Left ventricle myocardium inferior (tissue), 1 donor: ENCODE results near the gene RIPOR3. TPM values are rescaled to one million over a fixed set of nuclear protein-coding genes. Genes with fewer than 3 reads are reported as not detected.
"Not testable (repeated sequence)": the region's sequence is repeated elsewhere in the genome, so short reads cannot be mapped to it uniquely, and the experiment has no call there.

Experiments
- DNase-seq: peaks from one replicate; pipeline ENCODE4 v3.0.0-alpha.2; 2020
- H3K27ac ChIP-seq: fragments of 200-600 bp; replicated peaks from 2 replicates; pipeline ENCODE4 v1.8.0; 2021
- H3K27me3 ChIP-seq: fragments of 200-600 bp; 2 replicates; pipeline ENCODE4 v1.8.0; 2021; ENCODE audit warnings: low read depth
- H3K36me3 ChIP-seq: fragments of 200-600 bp; 2 replicates; pipeline ENCODE4 v1.8.0; 2021
- H3K4me1 ChIP-seq: fragments of 200-600 bp; 2 replicates; pipeline ENCODE4 v1.8.0; 2021
- H3K4me3 ChIP-seq: fragments of 200-600 bp; 2 replicates; pipeline ENCODE4 v1.8.0; 2021; ENCODE audit warnings: mild to moderate bottlenecking, moderate library complexity
- H3K9me3 ChIP-seq: fragments of 200-600 bp; replicated peaks from 2 replicates; pipeline ENCODE4 v1.8.0; 2021
- CTCF ChIP-seq: fragments of 200-600 bp; IDR thresholded peaks from 2 replicates; pipeline ENCODE4 v1.8.0; 2021; ENCODE audit warnings: antibody characterized with exemption, mild to moderate bottlenecking, borderline replicate concordance
- intact Hi-C: fragments of 100-400 bp; cut with micrococcal nuclease; formaldehyde crosslinking; loops from one replicate; pipeline ENCODE4 v1.11.0; 2022
- total RNA-seq: library from RNA; stranded (reverse); fragmentation: NEBNext Ultra II Directional; extraction: Animal tissue kit (Norgen Biotek cat#: 25700); gene quantifications from one replicate; pipeline ENCODE4 v1.2.1, GENCODE V29; 2021
- donor health status: DM: no; HTN: yes; CAD: no; lungs with severe emphysema.

Gene RIPOR3
- total RNA-seq, 1 donor from 2014 or later: 6.5 TPM

- H3K4me3 ChIP-seq: no peak overlapping the region
- TF ChIP-seq CTCF: no peak
- H3K4me1 ChIP-seq: peaks cover 40% of the 10 kb centered on the region
- H3K9me3 ChIP-seq: no peaks in the 10 kb centered on the region
- H3K27me3 ChIP-seq: peaks cover 4% of the 10 kb centered on the region
- no peak for DNase-seq
- intact Hi-C loops: no loop called here
- H3K36me3 ChIP-seq: no peaks in the 10 kb centered on the region
- H3K27ac ChIP-seq: peak overlapping the region; percentile 33
Measured at GRCh38 chr20:50717974-50718761, 26.8 kb upstream of the RIPOR3 start.

GRCh38 chr20:50717312-50717711 lies 26.0 kb upstream of the RIPOR3 start:
- Histone ChIP-seq H3K4me3 (no peak overlapping the region), H3K27me3 (peaks cover 4% of the 10 kb centered on the region), H3K9me3 (no peaks in the 10 kb centered on the region), H3K4me1 (peaks cover 34% of the 10 kb centered on the region), H3K27ac (no peak overlapping the region), H3K36me3 (no peaks in the 10 kb centered on the region)
- no peak for TF ChIP-seq CTCF
- no peak for DNase-seq
- intact Hi-C loops: no loop called here

GRCh38 chr20:50716518-50716917 lies 25.2 kb upstream of the RIPOR3 start:
- H3K27me3 ChIP-seq: peaks cover 4% of the 10 kb centered on the region
- no peaks in the 10 kb centered on the region for H3K36me3 ChIP-seq
- intact Hi-C loops: no loop called here
- no peak for TF ChIP-seq CTCF
- no peaks in the 10 kb centered on the region for H3K9me3 ChIP-seq
- H3K4me3 ChIP-seq: no peak overlapping the region
- no peak for DNase-seq
- no peak overlapping the region for H3K27ac ChIP-seq
- H3K4me1 ChIP-seq: peaks cover 27% of the 10 kb centered on the region

GRCh38 chr20:50715694-50716093 lies 24.4 kb upstream of the RIPOR3 start:
- no peak overlapping the region for H3K27ac ChIP-seq

GRCh38 chr20:50714426-50714825 lies 23.1 kb upstream of the RIPOR3 start:
- intact Hi-C loops, H3K9me3 ChIP-seq, H3K4me3 ChIP-seq, H3K27me3 ChIP-seq, H3K36me3 ChIP-seq, DNase-seq, H3K27ac ChIP-seq: not testable (repeated sequence)
- H3K4me1 ChIP-seq: peaks cover 17% of the 10 kb centered on the region

More at GRCh38 chr20:50715694-50716093, 24.4 kb upstream of the RIPOR3 start:
- TF ChIP-seq CTCF: no peak
- DNase-seq: no peak
- intact Hi-C loops: no loop called here
- Histone ChIP-seq H3K4me3 (no peak overlapping the region), H3K36me3 (no peaks in the 10 kb centered on the region), H3K27me3 (peaks cover 4% of the 10 kb centered on the region), H3K4me1 (peaks cover 22% of the 10 kb centered on the region), H3K9me3 (no peaks in the 10 kb centered on the region)

GRCh38 chr20:50713657-50714101 lies 22.3 kb upstream of the RIPOR3 start:
- Histone ChIP-seq H3K36me3 (no peaks in the 10 kb centered on the region), H3K4me1 (peaks cover 17% of the 10 kb centered on the region), H3K9me3 (no peaks in the 10 kb centered on the region), H3K27me3 (peaks cover 4% of the 10 kb centered on the region), H3K4me3 (no peak overlapping the region), H3K27ac (no peak overlapping the region)
- peak; percentile 61 for TF ChIP-seq CTCF
- intact Hi-C loops: no loop called here
- no peak for DNase-seq
